ENCODE data around the gene CCNY.

DNA sequence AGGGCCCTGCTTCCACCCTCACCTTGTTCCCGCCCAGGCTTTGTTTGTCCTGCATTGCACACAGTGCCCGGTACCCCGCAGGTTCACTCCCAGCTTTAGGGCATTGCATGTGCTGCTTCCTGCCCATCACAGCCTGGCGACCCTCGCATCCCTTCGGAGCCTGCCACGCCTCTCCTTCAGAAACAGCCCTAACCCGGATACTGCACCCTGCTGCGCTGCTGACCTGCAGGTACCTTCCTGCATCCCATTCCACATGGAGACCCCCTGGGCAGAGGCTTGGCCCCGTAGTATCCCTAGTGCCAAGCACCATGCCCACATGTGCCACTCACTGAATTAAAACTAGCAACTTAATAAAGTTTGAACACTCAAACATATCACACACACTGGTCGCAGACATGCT, 249.0 kb downstream of the CCNY start:
- TF ChIP-seq, protein P1, sequence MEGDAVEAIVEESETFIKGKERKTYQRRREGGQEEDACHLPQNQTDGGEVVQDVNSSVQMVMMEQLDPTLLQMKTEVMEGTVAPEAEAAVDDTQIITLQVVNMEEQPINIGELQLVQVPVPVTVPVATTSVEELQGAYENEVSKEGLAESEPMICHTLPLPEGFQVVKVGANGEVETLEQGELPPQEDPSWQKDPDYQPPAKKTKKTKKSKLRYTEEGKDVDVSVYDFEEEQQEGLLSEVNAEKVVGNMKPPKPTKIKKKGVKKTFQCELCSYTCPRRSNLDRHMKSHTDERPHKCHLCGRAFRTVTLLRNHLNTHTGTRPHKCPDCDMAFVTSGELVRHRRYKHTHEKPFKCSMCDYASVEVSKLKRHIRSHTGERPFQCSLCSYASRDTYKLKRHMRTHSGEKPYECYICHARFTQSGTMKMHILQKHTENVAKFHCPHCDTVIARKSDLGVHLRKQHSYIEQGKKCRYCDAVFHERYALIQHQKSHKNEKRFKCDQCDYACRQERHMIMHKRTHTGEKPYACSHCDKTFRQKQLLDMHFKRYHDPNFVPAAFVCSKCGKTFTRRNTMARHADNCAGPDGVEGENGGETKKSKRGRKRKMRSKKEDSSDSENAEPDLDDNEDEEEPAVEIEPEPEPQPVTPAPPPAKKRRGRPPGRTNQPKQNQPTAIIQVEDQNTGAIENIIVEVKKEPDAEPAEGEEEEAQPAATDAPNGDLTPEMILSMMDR (IDR thresholded peaks at IDR 0.05): no peak
- TF ChIP-seq POLR2A (IDR thresholded peaks at IDR 0.05): no peak
- TF ChIP-seq POLR2AphosphoS5 (IDR thresholded peaks at IDR 0.05): no peak
- no peak for TF ChIP-seq EP300 (IDR thresholded peaks at IDR 0.05)

Measured in suprapubic skin (tissue), 4 donors.